Hematopoietic multipotent progenitor cell treated with erythropoietin and hydrocortisone succinate and interleukin-3 and kit ligand, for 6 days (in vitro differentiated cells): Measurements from ENCODE around the gene MAPKAPK2.

Experiments used
- DNase-seq: peaks from one replicate; pipeline ENCODE4 v3.0.0-alpha.2; 2015

The MAPKAPK2 gene

DNA sequence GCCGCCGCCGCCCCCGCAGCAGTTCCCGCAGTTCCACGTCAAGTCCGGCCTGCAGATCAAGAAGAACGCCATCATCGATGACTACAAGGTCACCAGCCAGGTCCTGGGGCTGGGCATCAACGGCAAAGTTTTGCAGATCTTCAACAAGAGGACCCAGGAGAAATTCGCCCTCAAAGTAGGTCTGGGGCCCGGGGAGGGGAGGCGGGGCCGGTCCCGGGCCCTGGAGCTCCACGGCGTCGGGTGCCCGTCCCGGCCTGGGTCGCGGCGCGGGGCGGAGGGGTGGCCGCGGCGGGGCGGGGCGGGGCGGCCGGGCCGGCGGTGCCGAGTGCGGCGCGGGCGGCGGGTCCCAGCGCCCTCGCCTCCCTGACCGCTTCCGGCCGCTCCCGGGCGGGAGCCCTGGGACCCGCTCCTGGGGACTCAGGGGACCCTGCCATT is 646 bp downstream of the MAPKAPK2 start:
- peak; percentile 53 for DNase-seq

DNA sequence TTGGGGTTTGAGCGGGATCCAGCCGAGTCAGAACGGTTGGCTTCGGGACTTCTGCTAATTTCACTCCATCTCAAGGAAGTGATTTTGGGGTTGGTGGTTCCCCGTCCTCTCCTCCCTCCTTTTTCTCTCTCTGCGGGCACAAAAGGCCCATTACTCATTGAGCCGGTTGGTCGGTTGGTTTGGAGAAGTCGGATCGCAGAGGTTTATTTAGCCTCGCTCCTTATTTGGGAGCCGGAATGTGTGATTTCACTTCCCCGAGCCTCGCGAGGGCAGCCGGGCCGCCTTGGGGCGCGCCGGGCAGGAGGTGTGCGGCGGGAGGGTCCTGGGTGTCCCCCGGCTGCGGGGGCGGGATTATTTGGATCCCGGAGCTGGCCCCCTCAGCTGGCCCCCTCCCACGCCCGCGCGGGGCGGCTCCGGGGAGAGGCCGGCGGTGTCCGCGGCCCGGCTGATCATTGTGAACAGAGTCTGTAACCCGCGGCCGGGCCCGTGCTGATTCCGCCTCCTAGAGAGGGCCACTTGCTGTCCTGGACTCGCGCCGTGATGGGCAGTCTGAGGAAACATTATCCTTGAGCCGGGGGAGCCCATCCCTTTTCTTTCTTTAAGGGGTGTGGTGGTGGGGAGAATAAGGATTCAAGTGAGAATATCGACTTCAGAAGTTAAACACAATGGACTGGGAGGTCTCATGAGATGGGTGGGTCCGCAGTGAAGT is 1.2 kb downstream of the MAPKAPK2 start:
- DNase-seq, result peak; percentile 67

DNA sequence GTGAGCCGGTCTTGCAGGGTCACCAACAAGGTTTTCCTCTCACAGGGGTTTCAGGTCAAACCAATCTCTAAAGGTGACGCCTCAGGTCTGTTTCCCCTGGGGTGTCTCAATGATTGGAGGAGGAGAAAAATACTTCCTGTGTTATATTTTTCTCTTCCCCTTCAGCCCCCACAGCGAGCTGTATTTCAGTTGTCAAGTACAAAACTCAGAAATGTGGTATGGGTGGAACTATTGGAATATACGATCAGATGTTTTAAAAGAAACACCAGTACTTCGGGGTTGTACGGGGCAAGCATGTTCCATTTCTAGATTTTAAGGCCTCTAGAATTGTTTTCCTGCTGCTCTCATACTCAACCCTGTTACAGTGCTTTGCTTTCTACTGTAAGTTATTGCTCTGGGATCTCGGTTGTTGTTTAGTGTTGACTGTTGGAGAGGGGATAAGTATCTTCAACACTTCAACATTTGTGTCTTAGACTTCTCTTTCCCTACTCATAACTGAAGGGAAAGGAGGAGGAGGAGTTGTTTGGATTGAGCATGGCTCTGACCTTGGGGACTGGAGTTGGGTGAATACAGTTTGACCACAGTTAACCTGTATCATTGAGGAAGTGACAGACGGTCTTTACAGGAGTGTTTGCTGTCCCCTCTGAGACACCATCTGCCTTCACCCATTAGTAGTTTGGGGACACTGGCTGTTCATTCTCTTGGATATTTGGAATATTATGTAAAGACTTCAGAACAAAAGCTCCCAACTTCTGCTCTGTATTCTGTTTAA is 2.0 kb downstream of the MAPKAPK2 start:
- peak; percentile 43 for DNase-seq

DNA sequence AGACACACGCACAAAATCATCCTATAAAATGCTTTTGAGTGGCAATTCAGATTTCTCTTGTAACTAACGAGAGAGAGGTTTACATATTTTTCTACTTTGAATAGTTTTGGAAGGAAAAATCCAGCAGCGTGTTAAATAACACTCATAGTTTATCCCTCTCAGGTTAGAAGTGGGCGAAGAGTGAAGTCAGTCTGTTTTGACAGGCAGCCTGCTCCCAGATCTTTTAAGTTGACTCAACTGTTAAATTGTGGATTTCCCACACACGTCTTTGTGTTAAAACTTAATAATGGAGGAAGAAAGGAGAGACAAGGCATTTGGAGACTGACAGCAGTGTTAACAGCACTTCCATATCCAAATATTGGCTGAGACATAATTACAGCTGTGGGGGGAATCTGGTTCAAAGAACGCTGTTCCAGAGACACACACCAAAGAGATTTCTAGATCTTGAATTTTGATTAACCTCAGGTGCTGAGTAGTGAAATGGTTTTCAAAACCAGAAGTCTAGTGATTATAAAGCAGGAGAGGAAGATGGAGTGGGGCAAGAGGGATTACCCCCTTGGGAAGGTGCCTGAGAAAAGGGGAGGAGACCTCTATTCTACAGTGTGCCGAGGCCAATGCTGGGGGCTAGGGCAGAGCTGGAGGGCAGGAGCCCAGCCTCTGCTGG is 2.7 kb downstream of the MAPKAPK2 start:
- no peak for DNase-seq

DNA sequence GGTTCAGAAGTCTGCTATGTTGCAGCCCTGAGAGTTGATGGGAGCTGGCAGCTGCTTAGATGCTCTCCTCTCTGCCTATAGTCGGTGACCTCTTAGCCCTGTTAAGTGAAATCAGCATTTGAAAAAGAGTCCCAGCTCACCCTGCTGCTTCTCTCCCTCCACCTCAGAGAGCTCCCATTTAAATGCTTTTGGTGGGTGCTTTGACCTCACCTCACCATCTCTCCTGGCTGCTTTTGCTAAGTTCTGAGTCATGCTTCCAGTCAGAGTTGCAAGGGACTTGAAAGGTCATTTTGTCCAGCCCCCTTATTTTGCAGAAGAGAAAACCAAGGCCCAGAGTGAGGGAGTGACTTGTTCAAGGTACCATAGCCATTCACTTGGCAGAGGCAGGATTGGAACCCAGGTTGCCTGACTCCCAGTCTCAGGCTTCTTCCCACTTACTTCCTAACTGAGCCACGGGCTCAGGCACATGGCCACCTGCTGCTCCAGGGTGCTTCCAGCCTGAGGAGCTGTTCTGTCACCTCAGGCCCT is 3.3 kb downstream of the MAPKAPK2 start:
- no peak for DNase-seq

DNA sequence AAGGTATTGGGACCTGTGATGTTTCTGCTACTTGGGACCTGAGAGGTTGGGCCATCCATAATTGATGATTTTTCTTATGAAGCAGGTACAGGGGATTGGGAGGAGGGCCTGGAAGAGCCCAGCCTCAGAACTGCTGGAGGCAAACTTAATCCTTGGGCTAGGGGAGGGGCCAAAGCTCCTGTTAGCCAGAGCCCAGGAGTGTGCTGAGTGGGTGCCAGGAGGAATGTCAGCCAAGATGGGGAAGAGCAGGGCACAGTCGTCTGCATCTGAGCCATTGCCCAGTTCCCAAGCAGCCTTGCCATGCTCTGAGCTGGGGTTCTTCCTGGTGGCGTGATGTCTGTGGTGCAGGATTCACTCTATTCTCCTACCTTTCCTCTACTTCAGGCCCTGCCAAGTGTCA is 5.8 kb downstream of the MAPKAPK2 start:
- no peak for DNase-seq

DNA sequence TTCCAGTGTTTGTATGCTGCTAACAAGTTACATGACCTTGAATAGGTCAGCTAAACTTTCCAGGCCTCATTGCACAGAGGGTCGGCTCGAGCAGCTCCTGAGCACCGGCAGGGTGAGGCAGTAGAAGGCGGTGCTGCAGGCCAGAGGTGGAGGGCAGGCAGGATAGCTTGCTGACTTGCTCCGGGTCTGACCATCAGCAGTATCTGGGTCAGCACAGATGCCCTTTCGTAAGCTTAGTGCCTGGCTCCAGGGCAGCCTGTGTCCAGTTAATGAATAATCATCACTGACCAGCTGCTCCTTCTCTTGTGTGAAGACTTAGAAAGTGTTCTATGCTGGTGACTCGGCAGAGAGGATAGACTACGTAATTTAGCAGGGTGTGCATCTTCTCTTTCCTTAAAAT is 6.9 kb downstream of the MAPKAPK2 start:
- no peak for DNase-seq

DNA sequence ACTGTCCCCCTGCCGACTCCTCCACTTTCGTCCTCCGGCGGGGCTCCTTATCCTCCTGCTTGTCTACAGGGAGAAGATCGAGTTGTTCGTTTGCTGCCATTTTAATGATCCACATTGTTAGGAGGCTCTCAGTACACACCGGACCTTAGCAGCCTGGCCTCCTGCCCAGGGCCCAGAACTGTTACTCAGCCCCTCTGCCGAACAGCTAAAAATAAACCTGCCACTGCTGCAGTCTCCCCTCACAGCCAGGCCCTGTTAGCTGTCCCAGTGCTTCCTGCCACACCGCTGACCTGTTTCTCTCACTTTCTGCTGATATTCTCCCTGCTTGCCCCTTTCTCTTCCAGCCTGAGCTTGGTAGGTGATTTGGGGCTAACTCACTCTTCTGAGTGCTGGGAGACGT is 8.3 kb downstream of the MAPKAPK2 start:
- DNase-seq, result no peak

DNA sequence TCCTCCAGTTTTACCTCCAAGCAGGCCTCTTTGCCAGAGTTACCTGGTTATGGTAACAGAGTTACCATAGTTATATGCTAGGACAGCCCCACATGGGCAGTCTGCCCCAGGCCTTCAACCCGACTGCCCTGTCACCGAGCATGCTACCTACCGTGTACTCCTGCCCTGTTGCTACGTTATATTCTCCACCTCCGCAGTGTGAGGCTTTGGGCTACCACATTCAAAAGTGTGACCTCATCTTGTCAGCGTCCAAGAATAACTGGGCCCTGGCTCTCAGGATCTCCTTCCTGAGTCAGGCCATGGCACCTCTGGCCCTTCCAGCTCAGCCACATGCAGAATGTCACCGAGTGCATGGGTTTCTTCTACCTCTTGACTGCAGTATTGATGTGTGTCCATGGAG is 8.9 kb downstream of the MAPKAPK2 start:
- DNase-seq, result no peak

DNA sequence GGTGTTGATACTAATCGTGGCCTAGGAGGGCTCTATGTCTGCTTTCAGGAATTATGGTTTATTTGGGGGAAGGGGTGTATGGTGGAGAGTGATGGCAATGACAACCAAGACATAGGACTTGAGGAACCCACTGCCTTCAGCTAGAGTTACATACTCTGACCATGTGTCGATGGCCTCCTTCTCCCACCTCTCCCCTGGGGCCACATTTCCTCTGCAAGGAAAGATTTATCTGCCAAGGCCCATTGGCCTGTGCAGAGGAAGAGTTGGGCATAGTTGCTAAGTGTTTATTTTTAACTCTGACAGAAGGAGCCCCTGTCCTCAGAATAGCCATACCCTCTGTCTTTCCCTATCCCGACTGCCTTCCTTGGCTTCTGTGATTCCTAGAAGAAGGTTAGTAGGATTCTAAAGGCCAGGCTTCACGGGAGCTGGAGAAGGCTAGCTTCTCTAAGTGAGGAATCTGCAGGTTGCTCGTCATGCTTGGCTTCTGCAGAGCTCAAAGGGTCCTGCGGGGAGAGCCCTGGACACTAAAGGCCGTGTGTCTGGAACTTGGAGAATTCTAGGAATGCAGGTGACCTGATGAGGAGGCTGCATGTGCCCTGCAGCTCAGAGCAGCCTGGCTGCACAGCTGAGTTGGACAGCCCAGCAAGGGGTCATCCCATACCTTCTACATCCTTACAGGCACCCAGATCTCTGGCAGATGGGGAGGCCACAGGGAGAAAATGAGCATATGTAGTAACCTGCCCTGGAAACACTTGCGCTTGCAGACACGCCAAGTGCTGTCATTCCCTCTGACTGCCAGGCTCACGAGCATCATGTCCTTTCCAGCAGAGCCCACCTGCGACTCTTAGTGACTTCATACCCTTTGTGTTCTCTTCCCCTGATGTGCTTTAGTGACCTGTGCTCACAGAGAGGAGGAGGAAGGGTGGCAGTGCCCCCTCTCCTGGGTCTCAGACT is 9.7 kb downstream of the MAPKAPK2 start:
- DNase-seq, result no peak

DNA sequence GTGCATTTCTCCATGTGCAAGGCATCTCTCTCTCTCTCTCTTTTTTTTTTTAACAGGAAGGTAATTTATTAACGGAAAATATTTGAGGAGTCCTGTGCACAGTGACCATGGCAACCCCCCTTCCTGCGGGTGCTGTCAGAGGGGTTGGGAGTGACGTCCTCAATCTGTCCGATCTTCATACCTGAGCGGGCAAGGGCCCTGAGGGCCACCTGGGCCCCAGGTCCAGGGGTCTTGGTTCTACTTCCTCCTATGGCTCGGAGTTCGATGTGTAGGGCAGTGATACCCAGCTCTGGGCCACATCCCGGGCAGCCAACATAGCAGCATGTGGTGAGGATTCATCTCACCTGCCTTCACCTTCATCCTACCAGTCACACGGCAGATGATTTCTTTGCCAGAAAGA is 11.0 kb downstream of the MAPKAPK2 start:
- no peak for DNase-seq

DNA sequence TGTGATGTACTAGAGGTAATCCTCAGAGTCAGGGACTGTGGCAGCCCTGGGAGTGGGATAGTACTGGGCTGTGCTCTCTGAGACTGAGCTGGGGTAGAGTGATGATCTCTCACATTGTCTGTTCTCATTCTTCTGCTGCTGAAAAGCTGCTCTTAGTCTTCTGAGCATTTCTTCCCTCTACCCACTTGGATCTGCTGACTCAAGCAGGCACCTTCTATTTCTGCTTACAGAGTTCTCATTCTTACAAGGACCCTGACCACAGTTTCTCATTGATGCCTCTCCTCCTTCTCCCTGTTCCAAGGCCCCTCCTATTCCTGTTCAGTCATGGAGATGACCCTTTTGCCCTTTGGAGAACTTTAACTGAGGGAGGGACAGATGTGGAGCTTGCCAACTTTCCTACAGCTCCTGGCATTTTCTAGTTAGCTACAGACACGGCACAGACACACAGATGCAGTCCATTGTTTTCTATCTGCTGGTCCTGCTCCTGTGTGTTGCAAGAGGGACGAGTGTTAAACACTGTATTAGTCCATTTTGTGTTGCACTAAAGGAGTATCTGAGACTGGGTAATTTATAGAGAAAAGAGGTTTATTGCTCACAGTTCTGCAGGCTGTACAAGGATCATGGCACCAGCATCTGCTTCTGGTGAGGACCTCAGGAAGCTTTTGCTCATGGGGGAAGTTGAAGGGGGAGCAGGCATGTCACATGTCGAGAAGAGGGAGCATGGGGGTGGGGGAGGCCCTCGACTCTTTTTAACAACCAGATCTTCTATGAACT is 12.3 kb downstream of the MAPKAPK2 start:
- no peak for DNase-seq

DNA sequence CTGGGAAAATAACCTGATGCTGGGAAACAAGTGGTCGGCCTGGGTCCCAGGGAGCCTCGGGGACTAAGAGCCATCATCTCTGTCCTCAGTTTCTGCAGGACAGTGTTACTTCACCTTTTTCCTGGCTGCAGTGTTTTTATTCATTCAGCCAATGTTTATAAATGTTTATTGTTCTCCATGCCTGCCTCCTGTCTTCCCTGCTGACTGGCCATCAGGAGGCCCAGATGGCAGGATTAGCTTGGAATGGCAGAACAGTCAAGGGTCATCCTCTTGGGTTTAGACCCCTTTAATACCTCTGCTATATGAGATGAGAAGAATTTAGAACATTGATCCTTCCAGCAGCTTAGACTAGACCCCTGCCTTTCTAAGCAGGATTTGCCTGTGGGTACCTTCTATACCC is 13.3 kb downstream of the MAPKAPK2 start:
- no peak for DNase-seq

DNA sequence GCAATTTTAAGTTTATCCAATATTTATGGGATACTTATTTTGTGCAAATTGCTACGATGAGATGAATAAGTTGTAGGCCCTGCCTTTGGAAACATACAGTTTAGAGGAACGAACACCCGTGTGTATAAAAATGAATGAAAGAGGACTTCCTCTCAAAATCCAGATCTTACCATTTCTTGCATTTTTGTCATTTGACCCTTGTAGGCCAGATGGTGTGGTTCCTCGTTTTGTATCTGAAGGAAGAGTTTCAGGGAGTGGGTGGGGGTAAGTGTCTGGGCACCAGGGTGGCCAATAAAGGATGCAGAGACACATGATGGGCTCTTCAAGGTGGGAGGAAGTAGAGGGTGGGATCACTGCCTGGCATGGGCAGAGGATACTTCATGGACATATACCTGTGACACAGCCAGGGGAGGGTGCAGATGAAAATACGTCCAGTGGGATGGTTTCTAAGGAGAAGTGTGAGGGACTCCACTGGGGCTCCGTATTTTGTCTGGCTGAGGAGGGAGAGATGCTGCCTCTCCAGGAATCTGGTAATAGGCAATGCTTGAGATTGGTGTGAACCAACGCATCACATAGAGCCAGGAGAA is 14.4 kb downstream of the MAPKAPK2 start:
- no peak for DNase-seq

DNA sequence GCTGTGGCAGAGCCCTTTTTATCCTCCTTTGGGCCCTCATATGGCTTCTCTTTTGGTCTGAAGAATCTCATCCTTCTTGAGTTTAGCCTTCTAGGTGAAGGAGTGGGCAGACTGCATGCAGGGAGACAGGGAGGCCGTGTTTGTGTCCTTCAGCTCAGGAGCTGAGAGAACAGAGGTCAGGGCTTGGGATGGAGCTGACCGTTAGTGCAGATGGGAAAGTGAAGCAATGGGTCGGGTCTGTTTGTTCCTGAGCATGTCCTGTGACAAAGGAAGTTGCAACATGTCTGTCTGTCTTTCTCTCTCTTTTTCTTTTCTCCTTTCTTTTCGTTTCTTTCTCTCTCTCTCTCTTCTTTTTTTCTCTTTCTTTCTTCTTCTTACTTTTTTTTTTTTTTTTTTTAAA is 14.9 kb downstream of the MAPKAPK2 start:
- DNase-seq, result peak; percentile 50

DNA sequence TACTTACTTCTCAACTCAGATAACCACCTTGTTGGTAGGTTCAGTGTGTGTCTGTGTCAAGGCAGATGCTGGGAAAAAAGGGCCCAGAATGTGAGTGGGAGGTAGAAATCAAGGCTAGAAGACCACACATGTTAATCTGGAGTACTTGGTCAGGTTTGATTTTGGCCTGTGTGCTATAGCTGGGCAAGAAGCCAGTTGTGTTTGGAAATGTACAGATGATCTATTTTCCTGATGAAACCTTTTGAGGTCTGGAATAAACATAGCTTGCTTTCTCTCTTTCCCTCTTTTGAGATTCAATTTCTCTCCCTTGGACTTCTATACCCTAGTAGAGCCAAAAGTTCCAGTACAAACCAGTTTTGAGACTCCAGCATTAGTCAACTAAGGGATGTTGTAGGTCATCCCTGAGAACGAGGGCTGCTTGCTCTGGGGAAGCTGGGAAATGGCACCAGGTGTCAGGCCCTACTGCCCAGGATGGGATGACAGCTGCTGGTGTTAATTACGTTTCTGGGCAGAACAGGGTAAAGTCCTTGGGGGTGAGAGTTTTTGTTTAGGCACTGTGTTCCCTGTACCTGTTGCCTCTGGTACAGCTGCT is 15.8 kb downstream of the MAPKAPK2 start:
- no peak for DNase-seq

DNA sequence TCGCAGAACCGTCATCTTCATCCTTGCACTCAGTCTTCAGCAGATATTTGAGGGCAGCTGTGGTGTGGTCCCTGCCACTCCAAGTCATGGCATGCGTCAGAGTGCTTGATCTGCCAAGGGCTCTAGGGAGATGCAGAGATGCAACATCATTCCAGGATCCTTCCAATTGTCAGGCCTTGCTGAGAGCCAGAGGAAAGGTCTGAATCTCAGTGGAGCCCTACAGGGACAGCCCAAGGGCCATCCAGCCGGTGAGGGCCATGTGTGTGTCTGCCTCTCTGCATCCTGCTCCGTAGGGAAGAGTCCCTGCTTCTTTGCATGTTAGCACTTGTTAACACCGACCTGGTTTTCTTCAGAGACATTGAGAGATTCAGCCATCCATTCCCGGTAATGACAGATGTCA is 17.6 kb downstream of the MAPKAPK2 start:
- DNase-seq, result no peak

DNA sequence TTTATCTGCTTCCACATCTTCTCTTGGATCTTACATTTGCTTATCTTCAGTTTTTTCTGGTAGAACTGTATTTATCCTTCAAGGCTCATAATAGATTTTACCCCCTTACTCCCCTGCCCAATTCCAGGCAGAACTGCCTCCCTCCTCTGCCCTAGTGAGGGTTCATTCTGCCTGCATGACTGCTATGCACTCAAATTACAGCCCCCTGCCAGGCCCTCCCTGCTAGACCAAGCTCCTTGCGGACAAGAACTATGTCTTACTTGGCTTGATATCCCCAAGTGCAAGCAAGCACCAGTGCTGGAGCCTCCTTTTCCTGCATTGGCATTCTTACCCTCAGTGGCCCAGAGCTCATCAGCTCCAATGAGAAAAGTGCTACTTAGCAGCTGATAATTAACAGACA is 18.1 kb downstream of the MAPKAPK2 start:
- DNase-seq, result no peak

DNA sequence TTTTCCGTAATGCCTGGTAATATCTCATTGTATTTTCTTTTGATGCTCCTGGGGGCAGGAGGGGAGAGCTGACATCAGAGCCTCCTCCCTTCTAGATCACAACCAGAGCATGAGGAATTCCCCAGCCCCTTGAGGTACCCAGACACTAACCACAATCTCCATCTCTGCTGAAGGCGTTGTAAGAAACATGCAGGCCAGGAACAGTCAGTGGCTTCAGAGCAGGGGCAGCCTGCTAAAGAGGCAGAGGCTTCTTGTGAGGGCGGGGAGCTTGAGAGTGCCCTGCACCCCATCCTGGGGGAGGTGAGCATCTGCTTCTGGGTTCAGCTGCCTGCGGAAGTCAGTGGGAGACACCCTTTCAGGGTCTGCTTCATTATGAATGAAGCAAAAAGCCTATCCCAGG is 19.0 kb downstream of the MAPKAPK2 start:
- no peak for DNase-seq

DNA sequence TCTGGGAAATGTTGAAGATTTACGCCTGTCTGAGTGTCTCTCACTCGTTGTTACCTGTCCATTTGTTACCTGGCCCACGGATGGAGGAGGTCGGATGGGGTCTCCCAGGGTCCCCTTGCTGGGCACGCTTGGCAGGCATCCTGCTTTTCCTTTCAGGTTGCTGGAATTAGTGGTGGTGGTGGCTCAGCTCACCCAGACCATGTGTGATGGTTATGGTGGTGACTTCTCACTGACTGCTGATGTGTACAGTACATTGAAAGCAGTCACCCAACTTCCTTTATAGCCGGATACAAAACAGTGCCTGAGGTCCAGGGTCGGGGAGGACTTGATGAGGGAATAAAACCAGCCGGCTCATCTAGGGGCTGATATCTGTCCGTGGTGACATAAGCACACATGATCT is 19.5 kb downstream of the MAPKAPK2 start:
- no peak for DNase-seq

DNA sequence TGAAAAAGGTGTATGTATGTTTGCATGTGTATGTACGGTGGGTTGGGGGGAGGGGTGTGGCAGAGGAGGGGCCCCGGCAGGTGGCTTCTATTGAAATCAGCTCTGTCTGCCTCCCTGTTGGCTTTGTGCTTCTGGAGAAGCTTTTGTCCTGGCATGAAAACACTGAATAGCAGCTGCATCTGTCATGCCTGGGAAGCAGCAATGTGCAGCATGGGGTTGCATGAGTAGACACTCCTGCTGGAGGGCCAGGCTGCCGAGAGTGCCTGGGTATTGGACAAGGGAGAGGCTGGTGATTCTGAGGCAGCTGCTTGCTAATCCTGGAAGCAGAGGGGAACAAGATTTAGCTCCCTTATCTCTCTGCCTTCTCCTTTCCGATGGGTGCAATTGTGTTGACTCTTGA is 20.5 kb downstream of the MAPKAPK2 start:
- no peak for DNase-seq
